HG03571 (cell line): ENCODE results near the gene MAPK7.

ENCODE experiments used
- ATAC-seq: cut with Tn5 transposase; IDR thresholded peaks from one replicate; pipeline ENCODE4 v1.9.1; 2021; ENCODE audit not compliant: unreplicated experiment

The MAPK7 gene

GRCh38 chr17:19378416-19379360 lies at the start of gene MAPK7:
TSS of gene MAPK7 (plus strand) at chr17:19378498. CDS start at chr17:19378901, 403 bp downstream.
- ATAC-seq = no peak

DNA sequence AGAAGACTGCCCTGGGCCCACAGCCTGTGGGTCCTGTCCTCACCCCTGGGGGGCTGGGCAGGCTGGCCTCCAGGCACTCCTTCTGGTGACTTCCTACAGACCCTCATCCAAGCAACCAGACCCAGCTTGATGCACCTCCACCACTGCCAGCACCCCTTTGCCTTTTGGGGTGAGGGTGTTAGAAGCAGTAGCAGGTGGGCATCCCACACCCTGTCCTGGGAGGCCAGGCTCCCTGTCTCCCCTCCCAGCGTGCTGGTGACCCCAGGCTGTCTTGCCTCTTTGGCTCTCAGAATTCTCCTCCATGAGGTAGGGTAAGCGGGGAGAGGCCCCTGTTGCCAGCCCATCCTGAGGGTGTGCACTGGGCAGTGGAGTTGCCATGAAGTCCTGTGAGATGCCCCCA lies 49.2 kb upstream of the MAPK7 start:
- ATAC-seq = no peak

DNA sequence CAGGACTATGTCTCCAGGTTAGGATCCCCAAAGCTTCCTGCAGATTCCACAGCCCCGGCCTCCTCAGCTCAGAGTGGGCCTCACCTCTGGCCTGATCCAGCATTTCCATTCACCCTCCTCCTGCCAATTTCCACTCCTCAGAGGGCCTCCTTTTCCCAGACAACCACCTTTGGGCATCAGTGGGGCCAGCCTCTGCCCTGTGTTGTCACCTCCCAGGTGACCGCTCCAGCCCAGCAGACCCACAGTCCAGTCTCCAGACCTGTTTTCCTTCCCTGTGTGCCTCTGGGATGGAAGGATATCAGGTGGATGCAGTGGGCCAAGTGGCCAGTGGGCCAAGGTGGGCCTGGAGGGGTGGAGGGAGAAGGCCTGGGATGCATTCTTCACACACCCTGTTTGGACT lies 48.5 kb upstream of the MAPK7 start:
- ATAC-seq = no peak

GRCh38 chr17:19330271-19330670 lies 48.0 kb upstream of the MAPK7 start:
- no peak for ATAC-seq

DNA sequence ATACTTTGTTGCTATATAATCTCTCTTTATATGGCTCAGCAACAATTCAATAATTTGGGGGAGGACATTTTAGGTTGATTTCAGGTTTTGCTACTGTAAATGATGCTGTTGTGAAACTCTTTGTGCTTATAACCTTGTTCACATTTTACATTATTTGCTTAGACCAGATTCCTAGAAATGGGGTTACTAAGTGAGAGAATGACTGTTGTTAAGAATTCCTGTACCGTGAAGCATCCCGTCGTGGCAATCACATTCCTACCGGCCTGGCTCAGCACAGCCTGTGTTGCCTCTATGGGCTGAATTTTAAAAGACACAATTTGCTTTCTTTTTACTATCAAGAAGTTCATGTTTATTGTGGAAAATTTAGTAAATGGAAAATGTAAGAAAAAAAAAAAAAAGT lies 47.2 kb upstream of the MAPK7 start:
- no peak for ATAC-seq

GRCh38 chr17:19331543-19332245 lies 46.6 kb upstream of the MAPK7 start:
- ATAC-seq = no peak

- ATAC-seq = no peak
These were observed 45.7 kb upstream of the MAPK7 start for GRCh38 chr17:19332371-19333131.

DNA sequence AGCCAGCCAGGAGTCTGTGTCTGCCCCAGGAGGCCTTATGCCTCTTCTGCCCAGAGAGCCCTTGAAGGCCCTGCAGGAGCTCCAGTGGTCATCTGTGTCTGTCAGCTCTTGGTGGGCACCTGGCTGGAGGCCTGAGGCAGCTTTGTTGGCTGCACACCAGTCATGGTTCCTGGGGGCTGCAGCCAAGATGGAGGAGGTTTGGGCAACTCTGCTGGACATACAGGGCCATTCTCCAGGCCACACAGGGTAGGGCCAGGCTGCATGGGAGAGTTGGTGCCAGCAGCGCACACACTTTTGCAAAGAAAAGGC lies 45.2 kb upstream of the MAPK7 start:
- ATAC-seq = no peak

DNA sequence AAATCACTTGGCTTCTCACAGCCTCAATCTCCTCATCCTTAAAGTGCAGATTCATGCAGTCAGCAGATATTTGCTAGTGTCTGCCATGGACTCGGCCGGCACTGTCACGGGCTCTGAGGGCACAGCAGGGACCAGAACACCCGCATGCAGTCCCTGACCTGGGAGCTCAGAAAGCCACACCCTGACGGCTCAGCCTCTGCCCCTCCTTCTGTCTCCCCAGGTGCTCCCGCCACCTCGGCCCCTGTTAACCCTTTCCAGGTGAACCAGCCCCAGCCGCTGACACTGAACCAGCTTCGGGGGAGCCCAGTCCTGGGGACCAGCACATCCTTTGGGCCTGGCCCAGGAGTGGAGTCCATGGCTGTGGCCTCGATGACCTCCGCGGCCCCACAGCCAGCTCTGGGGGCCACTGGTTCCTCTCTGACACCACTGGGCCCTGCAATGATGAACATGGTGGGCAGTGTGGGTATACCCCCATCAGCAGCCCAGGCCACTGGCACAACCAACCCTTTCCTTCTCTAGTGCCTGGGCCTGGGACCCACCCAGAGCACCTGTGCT lies 44.5 kb upstream of the MAPK7 start:
- ATAC-seq = no peak

GRCh38 chr17:19334331-19334730 lies 44.0 kb upstream of the MAPK7 start:
- no peak for ATAC-seq

DNA sequence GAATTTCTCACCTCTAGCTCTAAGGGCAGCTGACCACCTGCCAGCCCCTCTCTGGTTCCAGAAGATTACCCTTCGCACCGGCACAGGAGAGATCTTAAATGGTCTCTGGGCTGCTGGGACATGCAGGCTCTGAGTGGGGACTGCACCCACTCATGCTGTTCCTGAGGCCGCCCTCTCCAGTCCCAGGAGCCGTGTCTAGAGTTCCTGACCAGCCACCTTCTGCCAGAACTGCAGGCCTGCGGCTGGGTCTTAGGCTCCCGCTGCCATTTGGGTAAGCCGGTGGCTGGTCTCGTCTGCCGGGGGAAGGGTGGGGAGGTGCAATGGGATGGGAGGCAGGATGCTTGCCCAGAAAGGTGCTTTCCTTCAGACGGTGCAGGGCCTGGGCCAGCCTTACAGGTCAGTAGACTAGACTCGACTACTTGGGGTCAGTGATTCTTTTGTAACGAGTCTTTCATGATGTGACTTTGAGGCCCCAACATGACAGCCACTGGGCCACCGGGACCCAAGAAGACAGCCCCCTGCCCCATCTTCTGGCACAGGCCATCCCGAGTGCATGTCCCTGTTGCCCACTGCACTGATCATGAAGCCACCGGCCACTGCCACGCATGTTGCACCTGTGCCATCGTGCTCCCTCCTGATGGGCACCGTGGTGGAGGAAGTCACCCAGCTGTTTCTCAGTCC lies 42.2 kb upstream of the MAPK7 start:
- no peak for ATAC-seq

DNA sequence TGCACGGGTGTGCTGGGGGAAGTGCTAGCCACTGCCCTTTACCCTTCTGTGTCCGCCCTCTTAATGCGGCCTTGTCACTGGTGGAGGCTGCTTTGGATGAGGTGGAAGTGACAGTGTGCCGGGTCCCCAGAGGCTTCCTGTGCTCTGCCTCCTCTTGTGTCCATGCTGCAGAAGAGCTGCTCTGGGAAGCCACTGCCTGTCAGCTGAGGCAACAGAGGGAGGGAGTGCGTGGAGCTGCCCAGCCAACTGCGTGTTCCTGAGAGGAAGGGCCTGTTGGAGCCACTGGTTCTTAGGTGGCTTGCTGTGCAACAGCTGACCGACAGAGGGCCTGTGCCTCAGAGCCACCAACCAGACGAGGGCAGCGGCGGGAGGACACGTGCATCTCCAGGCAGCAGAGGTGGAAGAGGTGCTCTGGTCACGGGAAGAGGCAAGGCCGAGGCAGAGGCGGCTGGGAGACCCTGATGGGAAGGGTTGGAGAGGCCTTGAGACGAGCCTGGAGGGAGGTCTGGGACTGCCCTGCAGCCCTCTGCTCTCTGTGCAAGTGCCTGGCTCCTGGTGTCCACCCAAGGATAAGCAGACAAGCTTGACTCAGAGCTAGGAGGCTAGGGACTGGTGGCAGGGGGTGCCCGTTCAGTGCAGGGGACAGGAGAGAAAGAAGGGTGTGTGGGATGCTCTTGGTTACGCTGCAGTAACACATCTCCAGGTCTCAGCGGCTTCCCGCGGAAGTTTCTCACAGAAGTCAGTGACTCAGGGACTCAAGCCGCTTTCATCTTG lies 41.2 kb upstream of the MAPK7 start:
- ATAC-seq = no peak

DNA sequence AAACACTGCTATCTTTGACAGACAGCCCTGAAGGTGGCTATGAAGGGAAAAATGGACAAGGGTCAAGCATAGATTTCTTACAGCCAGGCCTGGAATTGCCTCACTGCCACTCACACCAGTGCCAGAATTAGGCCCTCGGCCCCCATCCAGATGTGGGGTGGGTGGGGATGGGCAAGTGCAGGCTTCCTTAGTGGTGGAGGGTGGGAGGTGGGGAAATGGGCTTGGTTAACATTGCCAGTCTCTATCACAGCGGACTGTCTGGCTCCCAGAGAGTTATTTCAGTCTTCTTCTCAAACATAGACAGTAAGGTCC lies 40.6 kb upstream of the MAPK7 start:
- no peak for ATAC-seq

- ATAC-seq = peak; percentile 68
These were observed 40.0 kb upstream of the MAPK7 start for GRCh38 chr17:19338031-19338990.

- ATAC-seq = no peak
These were observed 38.9 kb upstream of the MAPK7 start for GRCh38 chr17:19339341-19339815.

GRCh38 chr17:19341211-19341631 lies 37.1 kb upstream of the MAPK7 start:
- ATAC-seq = no peak

- ATAC-seq = no peak
These were observed 36.4 kb upstream of the MAPK7 start for GRCh38 chr17:19341641-19342610.
